HPDE6-E6E7 (cell line): Measurements from ENCODE around the gene TLNRD1.
"Not testable (repeated sequence)": the region's sequence is repeated elsewhere in the genome, so short reads cannot be mapped to it uniquely, and the experiment has no call there.

Experiments used
- DNase-seq: peaks from one replicate; pipeline ENCODE4 v3.0.0; 2011; ENCODE audit warnings: missing footprints; ENCODE audit errors: extremely low spot score

TLNRD1 gene

DNA sequence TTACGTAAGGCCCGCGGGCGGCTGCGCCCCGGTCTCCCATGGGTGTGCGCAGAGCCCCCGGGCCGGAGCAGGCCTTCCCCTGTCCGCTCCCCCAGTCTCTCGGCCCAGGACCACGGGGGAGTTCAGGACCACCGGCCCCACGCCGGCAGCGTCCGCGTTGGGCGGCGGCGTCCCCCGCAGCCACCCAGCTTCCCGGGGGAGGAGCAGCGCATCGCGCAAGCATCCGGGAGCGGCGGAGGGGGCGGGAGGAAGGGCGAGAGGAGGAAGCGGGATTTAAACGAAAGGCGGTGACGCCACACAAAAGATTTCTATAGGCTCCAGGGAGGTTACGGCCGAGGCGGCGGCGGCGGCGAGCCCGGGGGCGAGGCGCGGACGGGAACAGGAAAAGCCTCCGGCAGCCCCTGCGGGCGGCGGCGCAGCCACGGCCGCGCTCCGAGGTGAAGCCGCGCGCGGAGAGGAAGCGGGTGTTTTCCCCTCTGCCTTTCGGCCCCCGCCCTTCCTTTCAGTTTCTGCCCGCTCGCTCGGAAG, at the start of gene TLNRD1:
Gene TLNRD1, plus strand, starts transcription at position 300 of the 528 bp plus-strand sequence. CDS start 1,349 bp downstream, outside the sequence.
- peak; percentile 80 for DNase-seq

DNA sequence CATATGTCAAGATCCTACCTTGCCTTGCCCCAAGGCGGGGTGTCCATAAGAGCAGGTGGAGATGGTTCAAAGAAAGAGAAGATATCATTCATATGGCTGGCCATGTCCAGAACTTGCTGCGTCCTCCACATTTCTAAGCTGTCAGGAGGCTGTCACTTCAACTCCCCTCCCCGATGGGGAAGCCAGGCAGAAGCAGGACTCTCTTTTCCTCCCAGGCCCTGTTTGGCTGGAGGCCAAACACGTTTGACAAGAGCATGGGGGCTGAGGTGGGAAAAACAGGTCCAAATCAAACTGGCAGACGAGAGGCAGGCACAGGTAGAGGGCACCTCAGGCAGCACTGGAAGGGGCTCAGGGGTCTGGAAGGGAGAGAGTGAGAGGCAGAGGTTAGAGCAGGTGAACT, 48.8 kb upstream of the TLNRD1 start:
- DNase-seq = no peak

DNA sequence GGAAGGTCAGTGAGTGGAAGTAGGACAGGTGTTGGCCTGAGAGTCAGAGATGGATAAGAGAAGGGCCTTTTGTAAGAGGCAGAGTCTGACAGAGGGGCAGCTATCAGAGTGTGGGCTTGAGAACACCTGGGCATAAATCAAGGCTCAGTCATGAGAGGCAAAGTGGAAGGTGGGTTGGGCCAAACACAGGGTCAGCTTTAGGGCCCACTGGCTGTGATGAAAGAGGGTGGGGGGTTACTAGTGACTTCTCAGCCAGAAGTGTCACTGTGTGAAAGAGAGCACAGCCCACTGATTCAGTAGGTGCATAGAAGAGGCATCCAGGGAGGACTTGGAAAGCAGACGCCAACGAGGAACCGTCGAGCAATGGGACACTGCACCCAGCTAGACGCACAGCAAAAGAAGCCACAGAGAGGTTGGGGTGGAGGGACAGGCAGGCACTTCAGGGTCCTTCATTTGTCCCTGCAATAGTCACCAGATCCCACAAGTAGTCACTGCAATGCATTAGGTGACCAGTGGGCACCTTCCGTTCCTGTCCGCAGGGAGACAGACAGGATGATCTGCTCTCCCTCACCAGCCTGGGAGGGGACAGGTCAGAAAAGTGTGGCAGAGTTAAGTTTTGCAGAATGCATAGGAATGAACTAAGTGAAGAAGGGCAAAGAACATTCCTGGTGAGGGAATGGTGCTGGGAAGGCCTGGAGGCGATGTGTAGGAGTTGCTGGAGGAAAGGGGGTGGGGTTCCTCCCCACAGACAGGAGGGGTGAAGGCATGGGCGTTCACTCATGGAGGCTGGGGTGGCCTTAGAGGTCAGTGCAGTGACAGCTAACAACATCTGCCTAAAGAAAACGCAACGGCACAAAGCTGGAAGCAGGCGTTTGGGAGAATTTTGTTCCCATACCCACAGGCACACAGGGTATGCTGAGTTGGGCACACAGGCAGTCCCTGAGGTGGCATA, 47.4 kb upstream of the TLNRD1 start:
- DNase-seq = no peak

DNA sequence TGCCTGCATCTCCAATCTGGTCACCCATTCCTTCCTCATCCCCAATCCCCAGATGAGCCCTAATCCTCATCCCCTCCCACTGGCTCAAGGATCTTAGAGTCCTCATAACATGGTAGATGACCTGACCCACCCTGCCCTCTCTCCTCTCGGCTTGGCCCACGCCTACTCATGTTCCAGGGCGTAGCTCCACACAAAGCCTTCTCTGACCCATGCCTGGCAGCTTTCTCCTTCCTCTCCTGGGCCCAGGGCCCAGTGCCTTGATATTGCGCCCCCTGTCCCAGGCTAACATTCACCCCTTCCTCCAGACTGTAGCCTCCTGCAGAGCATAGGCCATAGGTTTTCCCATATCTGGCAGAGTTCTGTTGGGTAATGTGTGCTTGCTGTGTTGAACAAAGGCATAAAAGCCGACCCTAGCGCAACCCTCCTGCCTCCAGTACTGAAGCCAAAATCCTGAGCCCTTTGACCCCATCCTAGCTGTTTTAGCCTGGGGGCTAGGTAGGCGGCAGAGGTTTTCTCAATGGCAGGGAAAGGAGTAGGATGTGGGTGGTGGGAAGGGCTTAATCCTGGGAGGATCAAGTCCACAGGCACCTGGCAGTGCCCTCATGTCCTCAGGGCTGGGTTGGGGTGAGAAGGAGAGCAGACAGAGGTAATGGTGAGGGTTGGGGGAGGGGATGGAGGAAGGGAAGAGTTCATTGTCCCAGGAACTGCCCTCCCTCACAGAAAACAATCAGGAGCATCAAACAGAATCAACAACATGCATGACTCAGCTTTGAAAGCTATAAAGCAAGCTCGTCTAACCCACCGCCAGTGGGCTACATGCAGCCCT, 46.6 kb upstream of the TLNRD1 start:
- DNase-seq = no peak

DNA sequence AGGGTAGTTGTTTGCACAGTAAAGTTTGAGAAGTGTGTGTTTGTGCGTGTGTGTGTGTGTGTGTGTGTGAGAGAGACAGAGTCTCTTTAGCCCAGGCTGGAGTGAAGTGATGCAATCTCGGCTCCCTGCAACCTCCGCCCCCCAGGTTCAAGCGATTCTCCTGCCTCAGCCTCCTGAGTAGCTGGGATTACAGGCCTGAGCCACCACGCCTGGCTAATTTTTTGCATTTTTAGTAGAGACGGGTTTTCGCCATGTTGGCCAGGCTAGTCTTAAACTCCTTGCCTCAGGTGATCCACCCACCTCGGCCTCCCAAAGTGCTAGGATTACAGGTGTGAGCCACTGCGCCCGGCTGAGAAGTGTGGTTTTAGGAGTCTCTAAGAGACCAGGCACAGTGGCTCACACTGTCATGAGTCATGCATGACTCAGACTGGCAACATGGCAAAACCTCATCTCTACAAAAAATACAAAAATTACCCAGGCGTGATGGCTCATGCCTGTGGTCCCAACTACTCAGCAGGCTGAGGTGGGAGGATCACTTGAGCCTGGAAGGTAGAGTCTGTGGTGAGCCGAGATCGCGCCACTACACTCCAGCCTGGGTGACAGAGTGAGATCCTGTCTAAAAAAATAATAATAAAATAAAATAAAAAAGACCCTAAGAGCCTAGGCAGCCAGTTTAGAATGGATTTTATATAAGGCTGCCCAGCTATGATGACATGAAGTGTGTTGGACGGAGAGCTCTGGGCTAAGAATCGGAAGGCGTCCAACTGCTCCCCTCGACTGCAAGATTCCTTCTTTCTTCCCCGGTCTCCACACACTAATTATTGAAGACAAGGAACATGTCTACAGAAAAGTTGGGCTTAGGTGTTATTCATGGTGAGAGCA, 44.9 kb upstream of the TLNRD1 start:
- DNase-seq = peak; percentile 76

DNA sequence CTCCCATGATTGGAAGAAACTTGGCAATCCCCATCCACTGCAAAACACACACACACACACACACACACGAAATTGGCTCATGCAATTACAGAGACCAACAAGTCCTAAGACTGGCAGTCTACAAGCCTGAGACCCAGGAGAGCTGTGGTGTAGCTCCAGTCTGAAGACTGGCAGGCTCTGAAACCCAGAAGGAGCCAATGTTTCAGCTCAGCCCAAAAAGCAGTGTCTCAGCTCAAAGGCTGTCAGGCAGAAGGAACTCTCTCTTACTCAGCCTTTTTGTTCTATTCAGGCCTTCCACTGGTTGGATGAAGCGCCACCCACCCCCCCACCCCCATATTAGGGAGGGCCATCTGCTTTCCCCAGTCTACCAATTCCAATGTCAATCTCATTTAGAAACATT, 43.2 kb upstream of the TLNRD1 start:
- no peak for DNase-seq

DNA sequence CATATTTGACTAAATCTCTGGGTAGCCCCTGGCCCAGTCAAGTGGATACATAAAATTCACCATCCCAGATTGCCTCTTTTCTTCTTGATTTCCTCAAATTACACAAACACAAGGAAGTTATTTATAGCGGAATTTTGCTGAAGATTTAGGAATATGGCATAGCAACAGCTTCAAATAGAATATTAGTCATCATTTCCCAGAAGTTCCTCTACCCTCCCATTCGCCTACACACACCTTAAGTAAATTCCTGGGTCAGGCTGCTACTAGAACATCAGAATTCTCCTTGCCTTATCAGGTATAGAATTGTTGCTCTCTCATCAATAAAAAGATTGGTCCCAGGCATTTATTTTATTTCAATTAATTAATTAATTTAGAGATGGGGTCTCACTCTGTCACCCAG, 42.7 kb upstream of the TLNRD1 start:
- DNase-seq = no peak

DNA sequence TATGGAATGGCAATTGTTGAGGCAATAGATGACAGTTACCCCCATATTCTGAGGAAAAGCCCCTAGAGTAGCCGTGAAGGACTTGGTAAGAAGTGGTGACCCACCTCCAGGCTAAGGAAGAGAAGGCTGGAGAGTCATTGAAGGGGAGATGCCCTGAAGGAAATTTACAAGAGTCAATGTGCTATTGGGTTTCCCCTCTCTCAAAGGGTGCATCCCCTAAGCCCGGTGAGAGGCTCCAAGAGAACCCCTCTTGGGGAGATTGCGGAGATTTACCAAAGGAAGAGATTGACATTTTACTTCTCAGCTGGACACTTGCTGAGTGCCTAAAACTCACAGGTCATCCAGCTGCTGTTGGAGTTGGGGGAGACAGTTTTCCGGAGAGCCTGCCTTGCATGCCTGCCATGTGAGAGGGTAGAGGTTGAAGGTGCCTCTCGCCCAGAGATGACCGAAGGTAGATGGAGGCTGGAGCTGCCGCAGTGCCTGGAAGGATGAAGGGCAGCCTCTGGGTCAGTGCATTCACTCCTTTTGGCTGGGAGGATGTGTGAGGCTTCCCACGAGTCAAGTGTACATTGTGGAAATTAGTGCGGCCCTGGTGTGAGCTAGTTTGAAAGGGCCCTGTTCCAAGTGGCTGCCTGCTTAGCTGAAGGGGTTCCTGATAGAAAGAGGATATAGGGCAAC, 41.8 kb upstream of the TLNRD1 start:
- no peak for DNase-seq

DNA sequence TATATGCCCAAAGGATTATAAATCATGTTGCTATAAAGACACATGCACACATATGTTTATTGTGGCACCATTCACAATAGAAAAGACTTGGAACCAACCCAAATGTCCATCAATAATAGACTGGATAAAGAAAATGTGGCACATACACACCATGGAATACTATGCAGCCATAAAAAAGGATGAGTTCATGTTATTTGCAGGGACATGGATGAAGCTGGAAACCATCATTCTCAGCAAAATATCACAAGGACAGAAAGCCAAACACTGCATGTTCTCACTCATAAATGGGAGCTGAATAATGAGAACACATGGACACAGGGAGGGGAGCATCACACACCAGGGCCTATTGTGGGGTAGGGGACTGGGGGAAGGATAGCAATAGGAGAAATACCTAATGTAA, 35.3 kb upstream of the TLNRD1 start:
- DNase-seq = not testable (repeated sequence)

DNA sequence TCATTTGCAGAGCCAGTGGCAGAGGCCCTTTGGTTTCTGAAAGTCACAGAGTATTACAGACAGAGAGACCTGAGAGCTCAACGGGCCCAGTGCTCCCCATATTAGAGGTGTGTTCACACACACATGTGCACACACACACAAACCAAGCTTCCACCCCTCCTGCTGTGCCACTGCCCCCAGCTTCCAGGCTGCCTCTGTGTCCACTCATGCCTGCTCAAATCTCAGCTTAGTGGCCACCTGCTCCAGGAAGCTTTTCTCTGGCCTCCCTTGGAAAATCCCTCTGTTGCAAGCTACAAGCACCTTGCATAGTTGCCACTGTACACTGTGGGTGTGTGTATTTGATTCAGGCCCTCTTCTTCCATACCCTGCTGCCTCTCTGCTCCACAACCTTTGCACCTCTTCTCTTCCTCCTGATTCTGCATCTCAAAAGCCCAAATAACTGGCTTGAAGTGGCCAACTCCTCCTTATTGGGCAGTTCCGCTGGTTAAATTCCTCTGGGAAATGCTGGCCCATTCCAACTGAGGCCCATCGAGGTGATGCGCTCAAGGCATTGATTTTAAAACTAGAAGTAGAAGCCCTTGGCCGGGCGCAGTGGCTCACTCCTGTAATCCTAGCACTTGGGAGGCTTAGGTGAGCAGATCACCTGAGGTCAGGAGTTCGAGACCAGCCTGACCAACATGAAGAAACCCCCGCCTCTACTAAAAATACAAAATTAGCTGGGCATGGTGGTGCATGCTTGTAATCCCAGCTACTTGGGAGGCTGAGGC, 34.1 kb upstream of the TLNRD1 start:
- DNase-seq = no peak

DNA sequence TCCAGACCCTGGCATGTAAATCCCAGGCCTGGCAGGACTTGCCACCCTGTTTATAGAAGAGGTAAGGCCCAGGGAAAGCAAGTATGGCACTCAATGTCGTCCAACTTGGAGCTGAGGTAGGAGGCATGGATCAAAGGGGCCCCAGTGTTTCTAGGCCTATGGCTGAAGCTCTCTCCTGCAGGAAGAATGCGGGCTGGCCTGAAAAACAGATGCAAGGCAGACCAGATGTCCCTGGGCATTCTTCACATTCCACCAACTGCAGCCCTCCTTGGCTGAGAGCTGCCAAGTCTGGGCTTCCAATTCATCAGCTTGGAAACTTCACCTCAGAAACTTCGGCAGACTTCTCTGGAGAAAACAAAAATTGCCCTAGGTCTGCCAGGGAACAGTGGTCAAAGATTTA, 33.3 kb upstream of the TLNRD1 start:
- no peak for DNase-seq

DNA sequence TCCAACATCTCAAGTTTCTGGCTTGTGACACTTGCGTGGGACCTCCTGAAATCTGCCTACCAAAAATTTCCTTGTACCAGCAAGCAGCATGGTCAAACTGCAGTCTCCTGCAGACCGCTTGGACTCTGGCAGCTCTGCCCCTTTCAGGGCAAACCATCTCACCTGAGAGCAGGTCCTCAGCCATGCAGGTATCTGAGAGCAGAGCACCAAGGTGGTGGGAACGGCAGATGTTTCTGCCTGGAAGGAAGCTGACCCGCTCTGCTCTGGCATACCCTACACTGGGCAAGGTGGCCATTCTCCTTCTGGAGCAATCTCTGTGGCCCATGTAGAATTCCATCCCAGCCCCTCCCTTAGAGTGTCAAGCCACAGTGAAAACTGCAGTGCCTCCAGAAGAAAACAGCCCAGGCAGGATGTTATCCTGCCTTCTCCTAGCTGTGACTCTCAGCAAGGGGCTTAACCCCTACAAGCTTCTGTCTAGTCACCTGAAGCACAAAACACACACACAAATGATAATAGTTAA, 32.7 kb upstream of the TLNRD1 start:
- no peak for DNase-seq

DNA sequence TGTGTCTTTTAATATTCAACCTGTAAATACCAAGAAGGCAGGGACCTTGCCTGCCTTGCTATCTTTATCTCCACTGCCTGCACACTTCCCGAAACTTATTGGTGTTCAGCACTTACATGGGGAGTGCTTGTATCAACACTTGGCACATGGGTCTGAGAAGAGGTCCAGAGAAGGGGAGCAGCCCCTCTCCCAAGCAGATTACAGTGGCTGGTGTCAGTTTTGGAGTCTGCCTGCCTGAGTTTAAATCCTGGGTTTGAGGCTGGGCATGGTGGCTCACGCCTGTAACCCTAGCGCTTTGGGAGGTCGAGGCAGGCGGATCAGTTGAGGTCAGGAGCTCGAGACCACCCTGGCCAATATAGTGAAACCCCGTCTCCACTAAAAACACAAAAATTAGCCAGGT, 31.4 kb upstream of the TLNRD1 start:
- no peak for DNase-seq

DNA sequence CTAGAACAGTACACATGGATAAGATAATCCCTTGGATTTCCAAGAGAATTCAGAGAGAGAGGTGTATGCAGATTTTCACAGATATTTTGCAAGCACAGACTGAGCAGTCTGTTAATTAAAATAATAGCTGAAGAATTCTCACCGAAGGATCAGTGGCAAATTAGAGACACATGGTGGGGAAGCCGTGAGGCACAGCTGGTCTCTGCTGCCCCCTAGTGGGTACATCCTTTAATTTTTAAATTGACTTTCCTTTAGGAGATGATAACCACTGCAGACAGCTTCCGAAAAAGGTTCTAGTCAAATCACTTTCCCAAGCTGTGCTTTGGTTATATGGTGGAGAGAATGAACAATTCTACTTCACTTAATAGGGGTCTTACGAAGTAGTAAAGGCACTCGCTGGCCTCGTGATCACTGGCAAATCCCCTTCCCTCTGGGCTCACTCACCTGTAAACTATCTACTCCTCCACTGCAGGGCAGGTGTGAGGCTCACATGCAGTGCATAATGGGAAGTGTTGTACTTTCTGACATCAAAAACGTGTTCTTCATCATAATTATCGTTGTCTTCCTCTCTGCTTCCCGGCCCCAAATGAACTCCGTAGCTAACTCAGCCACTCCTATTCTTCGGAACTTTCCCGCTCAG, 30.6 kb upstream of the TLNRD1 start:
- DNase-seq = peak; percentile 45

DNA sequence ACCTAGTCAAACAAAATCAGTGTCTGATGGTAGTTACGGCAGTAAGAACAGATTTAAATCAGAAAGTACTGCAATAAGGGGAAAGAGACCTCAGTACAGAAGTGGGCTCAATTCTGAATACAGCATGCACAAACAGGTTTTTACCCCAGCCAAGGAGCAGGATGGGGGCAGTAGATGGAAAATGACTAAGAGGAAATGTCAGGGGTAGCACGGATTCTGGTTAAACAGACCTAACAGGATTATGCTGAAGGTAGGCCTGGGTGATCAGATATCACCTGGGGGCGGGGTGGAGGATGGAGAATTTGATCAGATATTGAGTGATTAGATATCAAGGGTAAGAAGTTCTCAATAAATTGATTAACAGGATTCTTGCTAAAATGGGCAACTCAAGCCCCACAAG, 30.1 kb upstream of the TLNRD1 start:
- peak; percentile 29 for DNase-seq

DNA sequence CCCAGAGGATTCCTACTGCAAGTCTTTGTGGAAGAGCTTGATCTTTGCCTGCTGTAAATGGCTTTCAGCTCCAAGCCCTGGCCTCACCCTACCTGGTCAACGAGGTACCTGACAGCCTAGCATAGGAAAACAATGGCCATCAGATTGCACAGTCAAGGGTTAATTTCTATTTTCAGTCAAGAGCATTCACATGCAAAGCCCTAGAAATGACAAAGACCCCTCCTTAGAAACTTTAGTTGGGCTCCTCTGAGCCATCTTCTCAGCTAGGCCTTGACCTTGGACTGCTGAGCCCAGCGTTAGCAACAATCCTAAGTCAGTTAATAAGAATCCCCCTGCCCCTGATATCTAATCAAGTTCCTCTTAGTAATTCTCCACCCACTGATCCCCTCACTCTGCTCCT, 29.6 kb upstream of the TLNRD1 start:
- DNase-seq = no peak

DNA sequence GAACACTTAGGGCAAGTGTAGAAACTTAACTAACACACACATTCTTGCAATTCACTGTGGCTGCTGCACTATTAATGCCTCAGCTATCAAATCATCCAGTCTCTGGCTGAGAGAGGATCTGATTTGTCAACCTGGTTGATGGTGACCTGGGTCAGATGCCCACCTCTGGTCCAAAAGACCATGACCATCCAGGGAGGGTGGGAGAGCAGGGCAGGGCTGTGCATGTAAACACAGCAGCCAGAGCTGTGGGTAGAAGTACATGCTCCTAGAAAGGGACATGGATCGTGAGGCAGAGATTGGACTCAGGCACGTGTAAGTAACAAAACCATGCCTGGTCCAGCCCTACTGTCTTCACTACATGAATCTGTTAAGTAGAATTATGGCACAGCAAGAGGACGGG, 28.4 kb upstream of the TLNRD1 start:
- no peak for DNase-seq

DNA sequence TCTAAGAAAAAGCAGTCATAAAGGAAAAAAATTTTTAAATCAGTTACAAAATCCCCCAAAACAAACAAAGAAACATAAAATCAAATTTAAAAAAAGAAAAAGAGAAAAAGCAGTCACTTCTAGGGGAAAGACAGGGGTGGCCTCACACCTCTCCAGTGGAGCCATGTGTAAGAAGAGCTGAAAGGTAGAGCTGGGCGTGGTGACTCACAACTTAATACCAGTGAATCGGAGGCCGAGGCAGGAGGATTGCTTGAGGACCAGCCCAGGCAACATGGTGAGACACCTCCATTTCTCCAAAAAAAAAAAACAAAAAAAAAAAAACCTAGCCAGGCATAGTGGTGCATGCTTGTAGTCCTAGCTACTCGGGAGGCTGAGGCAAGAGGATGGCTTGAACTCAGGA, 25.8 kb upstream of the TLNRD1 start:
- DNase-seq = no peak

DNA sequence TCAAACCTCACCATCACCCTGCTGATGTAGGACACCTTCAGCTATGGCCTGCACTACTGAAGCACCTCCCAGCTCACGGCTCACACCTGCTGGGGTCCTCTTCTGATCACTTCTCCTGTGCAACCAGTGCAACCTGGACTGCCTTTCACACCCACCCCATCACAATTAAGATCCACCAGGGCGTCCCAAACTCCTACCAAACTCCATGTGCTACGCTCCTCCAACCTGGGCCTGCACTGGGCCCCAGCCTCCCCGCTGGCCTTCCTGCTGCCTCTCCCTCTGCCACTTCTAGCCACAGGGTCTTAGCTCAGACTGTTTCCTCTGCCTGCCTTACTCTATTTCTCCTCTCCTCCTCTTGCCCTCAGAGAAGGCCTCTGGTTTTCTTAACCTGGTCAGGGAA, 23.9 kb upstream of the TLNRD1 start:
- DNase-seq = no peak
